SK-N-SH (cell line): Measurements from ENCODE around the gene METTL26. TPM values are rescaled to one million over a fixed set of nuclear protein-coding genes. Genes with fewer than 3 reads are reported as not detected.

Experiments used
- CTCF ChIA-PET: fragments of 300-600, 350-600 bp; formaldehyde crosslinking; extraction: SDS; loops from one replicate; lab custom pipeline; 2021; lab: Yijun Ruan, JAX
- POLR2A ChIA-PET: fragments of 350-600 bp; sonication (Branson Sonifier 250); formaldehyde crosslinking; extraction: SDS; loops from one replicate; lab custom pipeline; 2020; ENCODE audit warnings: antibody characterized with exemption, inconsistent platforms; lab: Yijun Ruan, JAX
- DNase-seq: peaks from one replicate; pipeline ENCODE4 v3.0.0; 2012
- H2AFZ ChIP-seq: fragments of 200-600 bp; sonication (generic); 2 replicates; pipeline ENCODE4 v1.8.1; 2016; ENCODE audit warnings: antibody characterized with exemption, mild to moderate bottlenecking, low read depth
- H3F3A ChIP-seq: fragments of 200-600 bp; sonication (generic); replicated peaks from 2 replicates; pipeline ENCODE3; 2016; ENCODE audit warnings: antibody characterized with exemption, mild to moderate bottlenecking; ENCODE audit not compliant: insufficient read depth
- H3K27ac ChIP-seq, 2 experiments: fragments of 200-500 bp in 1 of 2; fragments of 200-600 bp in 1 of 2; sonication (Bioruptor generic) in 1 of 2; sonication (generic), shearing (Covaris generic) in 1 of 2; 2 replicates each; pipeline versions ENCODE4 v1.5.1 to v1.6.1; 2014 to 2016; ENCODE audit warnings: low read depth in 2 of 2, inconsistent platforms in 1 of 2, low read length in 1 of 2, mild to moderate bottlenecking in 1 of 2, mixed read lengths in 1 of 2
- H3K27me3 ChIP-seq: fragments of 200-600 bp; sonication (generic), shearing (Covaris generic); 2 replicates; pipeline ENCODE4 v1.6.1; 2016; ENCODE audit warnings: mixed run types; ENCODE audit not compliant: insufficient read depth
- H3K36me3 ChIP-seq, 2 experiments: fragments of 200-500 bp in 1 of 2; fragments of 200-600 bp in 1 of 2; sonication (Bioruptor generic) in 1 of 2; sonication (generic) in 1 of 2; replicated peaks in 1 of 2; 2 replicates each; pipeline versions ENCODE3 to v1.5.1; 2014 to 2016; ENCODE audit warnings: low read length in 1 of 2, mild to moderate bottlenecking in 1 of 2; ENCODE audit not compliant: insufficient read depth in 2 of 2, control insufficient read depth in 1 of 2
- H3K4me1 ChIP-seq, 2 experiments: fragments of 200-500 bp in 1 of 2; fragments of 200-600 bp in 1 of 2; sonication (Bioruptor generic) in 1 of 2; sonication (generic), shearing (Covaris generic) in 1 of 2; 2 replicates each; pipeline versions ENCODE4 v1.5.1 to v1.6.1; 2014 to 2016; ENCODE audit warnings: low read depth in 1 of 2, low read length in 1 of 2, mixed run types in 1 of 2; ENCODE audit not compliant: insufficient read depth in 2 of 2, control insufficient read depth in 1 of 2
- H3K4me2 ChIP-seq: fragments of 200-600 bp; sonication (generic), shearing (Covaris generic); 2 replicates; pipeline ENCODE4 v1.6.1; 2017; ENCODE audit warnings: mixed run types
- H3K4me3 ChIP-seq, 2 experiments: fragments of 200-500 bp in 1 of 2; fragments of 200-600 bp in 1 of 2; sonication (Bioruptor generic) in 1 of 2; sonication (generic), shearing (Covaris generic) in 1 of 2; 2 replicates each; pipeline versions ENCODE4 v1.5.1 to v1.8.1; 2014 to 2016; ENCODE audit warnings: low read depth in 2 of 2, inconsistent platforms in 1 of 2, low read length in 1 of 2, mild to moderate bottlenecking in 1 of 2, mixed read lengths in 1 of 2, moderate library complexity in 1 of 2
- H3K79me2 ChIP-seq: fragments of 200-600 bp; sonication (generic); 2 replicates; pipeline ENCODE4 v1.8.1; 2017; ENCODE audit warnings: mild to moderate bottlenecking; ENCODE audit not compliant: insufficient read depth
- H3K9ac ChIP-seq: fragments of 200-600 bp; sonication (generic); 2 replicates; pipeline ENCODE4 v1.6.1; 2017; ENCODE audit warnings: mixed run types
- H3K9me2 ChIP-seq: fragments of 200-600 bp; sonication (generic); 2 replicates; pipeline ENCODE4 v1.6.1; 2017; ENCODE audit warnings: mixed run types
- H3K9me3 ChIP-seq: fragments of 200-600 bp; sonication (generic); 2 replicates; pipeline ENCODE4 v1.6.1; 2017; ENCODE audit warnings: mixed run types, mild to moderate bottlenecking, moderate library complexity
- H4K20me1 ChIP-seq: fragments of 200-600 bp; sonication (generic); 2 replicates; pipeline ENCODE4 v1.6.1; 2017; ENCODE audit warnings: mild to moderate bottlenecking, mixed run types; ENCODE audit not compliant: insufficient read depth
- CTCF ChIP-seq: fragments of 200-600 bp; sonication (generic); IDR thresholded peaks from 2 replicates; pipeline ENCODE4 v1.6.1; 2017; ENCODE audit warnings: antibody characterized with exemption, mild to moderate bottlenecking, moderate library complexity
- EZH2phosphoT487 ChIP-seq: fragments of 200-600 bp; sonication (generic); IDR thresholded peaks from 2 replicates; pipeline ENCODE4 v1.6.1; 2017; ENCODE audit warnings: low read depth, mixed run types, mild to moderate bottlenecking, antibody characterized with exemption, moderate library complexity, borderline replicate concordance
- FOXM1 ChIP-seq: IDR thresholded peaks from 2 replicates; pipeline ENCODE4 v1.4.0; 2012; ENCODE audit warnings: low read depth, mild to moderate bottlenecking
- IRF3 ChIP-seq: fragments of 150-350 bp; IDR thresholded peaks from 2 replicates; pipeline ENCODE4 v1.6.1; 2016; ENCODE audit warnings: mild to moderate bottlenecking, low read depth, low read length
- MAX ChIP-seq: IDR thresholded peaks from 2 replicates; pipeline ENCODE4 v1.4.0; 2012; ENCODE audit warnings: low read depth
- MEF2A ChIP-seq: IDR thresholded peaks from 2 replicates; pipeline ENCODE4 v1.4.0; 2012; ENCODE audit warnings: low read depth, borderline replicate concordance
- MXI1 ChIP-seq: IDR thresholded peaks from 2 replicates; pipeline ENCODE4 v1.6.1; 2012; ENCODE audit warnings: mild to moderate bottlenecking, low read depth, low read length, improper control_type of control experiment
- TAF1 ChIP-seq: IDR thresholded peaks from 2 replicates; pipeline ENCODE4 v1.6.1; 2012; ENCODE audit warnings: low read depth, mild to moderate bottlenecking, low read length, moderate library complexity, borderline replicate concordance
- WGBS: methylation state at CpG from one replicate; pipeline ENCODE4 v1.1.6; 2017; ENCODE audit warnings: low lambda C conversion rate; 5-methylcytosine and 5-hydroxymethylcytosine counted together
- polyA plus RNA-seq, 3 experiments: library from polyadenylated mRNA; depleted of rRNA; stranded (reverse); fragments of >200 nt; gene quantifications; 2 replicates each; pipeline ENCODE4 v1.2.3, GENCODE V29; 2012

METTL26 gene
- polyA plus RNA-seq, 1 of the 3 experiments (the other 2 are of a cell fraction): 167 TPM

- DNase-seq: no peak
- POLR2A ChIA-PET: no interaction called here
Measured at GRCh38 chr16:634051-634670, 1.9 kb downstream of the METTL26 start.

More at GRCh38 chr16:634051-634670, 1.9 kb downstream of the METTL26 start:
- H4K20me1 ChIP-seq: no peaks in the 10 kb centered on the region; the same call in 1 of the 2 replicates
- H3K79me2 ChIP-seq: peaks cover 12% of the 10 kb centered on the region; the same call in 1 of the 2 replicates
- TF ChIP-seq MAX: no peak
- no peak for TF ChIP-seq MXI1
- TF ChIP-seq MEF2A: no peak
- TF ChIP-seq EZH2phosphoT487: no peak
- no peak for TF ChIP-seq IRF3
- no peak for TF ChIP-seq TAF1
- no peak for TF ChIP-seq CTCF
- TF ChIP-seq FOXM1: no peak
- TF ChIP-seq, all 33 proteins: peak for 0
- Histone ChIP-seq H3K27ac (no peak overlapping the region), H3F3A (peaks cover 5% of the 10 kb centered on the region), H3K4me1 (peaks cover 0 to 49% of the 10 kb centered on the region in 2 experiments; a peak in 1 of 4 replicates), H3K9me2 (no peaks in the 10 kb centered on the region), H3K27me3 (no peaks in the 10 kb centered on the region), H3K9ac (no peak overlapping the region), H2AFZ (no peak overlapping the region), H3K4me3 (no peak overlapping the region), H3K36me3 (peaks cover 0 to 16% of the 10 kb centered on the region in 2 experiments), H3K9me3 (no peaks in the 10 kb centered on the region), H3K4me2 (no peak overlapping the region)
- CTCF ChIA-PET: interaction anchor here (1.4 kb wide), 1 partner anchor 49 kb away, joined by 5 read pairs; no protein-coding TSS in a partner anchor
- 95% methylated on average over 11 of the region's 22 CpGs for WGBS
